RWPE1 (cell line): ENCODE data around the gene CDCA3.
"Not testable (repeated sequence)": the region's sequence is repeated elsewhere in the genome, so short reads cannot be mapped to it uniquely, and the experiment has no call there.

Source experiments
- CTCF ChIA-PET: fragments of 350-600 bp; sonication (Branson Sonifier 250); formaldehyde crosslinking; extraction: SDS; loops from one replicate; lab custom pipeline; 2021; lab: Yijun Ruan, JAX
- POLR2A ChIA-PET: fragments of 400-600 bp; formaldehyde crosslinking; extraction: SDS; loops from one replicate; lab custom pipeline; 2020; ENCODE audit warnings: antibody characterized with exemption; ENCODE audit not compliant: low non-redundant PET; lab: Yijun Ruan, JAX
- DNase-seq: peaks from one replicate; pipeline ENCODE4 v3.0.0; 2012; ENCODE audit warnings: low spot score
- H3K27ac ChIP-seq: fragments of 450-650 bp; 2 replicates; pipeline ENCODE4 v1.5.1; 2017
- TF ChIP-seq, protein P1 (sequence below): fragments of 450-650 bp; conservative IDR thresholded peaks from 2 replicates; pipeline ENCODE4 v1.5.1; 2017; ENCODE audit warnings: low read depth, mild to moderate bottlenecking

Gene CDCA3

DNA sequence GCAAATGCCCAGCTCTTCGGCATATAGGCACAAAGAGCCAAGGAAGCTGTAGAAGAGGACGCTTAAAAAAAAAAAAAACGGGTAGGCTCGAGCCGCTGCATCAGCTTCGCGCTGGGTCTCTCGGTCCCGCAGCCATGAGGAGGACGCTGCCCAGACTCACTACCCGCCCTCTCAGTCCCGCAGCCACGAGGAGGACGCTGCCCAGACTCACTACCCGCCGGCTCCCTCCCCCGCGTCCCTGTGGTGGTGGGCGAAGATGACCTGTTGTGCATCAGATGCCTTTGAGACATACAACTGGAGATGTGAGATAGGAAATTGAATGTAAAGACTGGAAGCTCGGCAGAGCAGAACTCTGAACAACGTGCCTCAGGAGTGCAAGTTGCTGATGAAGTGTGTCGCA is 33.5 kb upstream of the CDCA3 start:
- POLR2A ChIA-PET: no interaction called here
- no peak for DNase-seq
- no peak overlapping the region for H3K27ac ChIP-seq
- TF ChIP-seq, protein P1, sequence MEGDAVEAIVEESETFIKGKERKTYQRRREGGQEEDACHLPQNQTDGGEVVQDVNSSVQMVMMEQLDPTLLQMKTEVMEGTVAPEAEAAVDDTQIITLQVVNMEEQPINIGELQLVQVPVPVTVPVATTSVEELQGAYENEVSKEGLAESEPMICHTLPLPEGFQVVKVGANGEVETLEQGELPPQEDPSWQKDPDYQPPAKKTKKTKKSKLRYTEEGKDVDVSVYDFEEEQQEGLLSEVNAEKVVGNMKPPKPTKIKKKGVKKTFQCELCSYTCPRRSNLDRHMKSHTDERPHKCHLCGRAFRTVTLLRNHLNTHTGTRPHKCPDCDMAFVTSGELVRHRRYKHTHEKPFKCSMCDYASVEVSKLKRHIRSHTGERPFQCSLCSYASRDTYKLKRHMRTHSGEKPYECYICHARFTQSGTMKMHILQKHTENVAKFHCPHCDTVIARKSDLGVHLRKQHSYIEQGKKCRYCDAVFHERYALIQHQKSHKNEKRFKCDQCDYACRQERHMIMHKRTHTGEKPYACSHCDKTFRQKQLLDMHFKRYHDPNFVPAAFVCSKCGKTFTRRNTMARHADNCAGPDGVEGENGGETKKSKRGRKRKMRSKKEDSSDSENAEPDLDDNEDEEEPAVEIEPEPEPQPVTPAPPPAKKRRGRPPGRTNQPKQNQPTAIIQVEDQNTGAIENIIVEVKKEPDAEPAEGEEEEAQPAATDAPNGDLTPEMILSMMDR: no peak
- CTCF ChIA-PET: interaction anchor here (0.6 to 1.9 kb wide), 3 partner anchors 15 to 110 kb away, joined by 3 to 6 read pairs (median 5); no protein-coding TSS in a partner anchor

DNA sequence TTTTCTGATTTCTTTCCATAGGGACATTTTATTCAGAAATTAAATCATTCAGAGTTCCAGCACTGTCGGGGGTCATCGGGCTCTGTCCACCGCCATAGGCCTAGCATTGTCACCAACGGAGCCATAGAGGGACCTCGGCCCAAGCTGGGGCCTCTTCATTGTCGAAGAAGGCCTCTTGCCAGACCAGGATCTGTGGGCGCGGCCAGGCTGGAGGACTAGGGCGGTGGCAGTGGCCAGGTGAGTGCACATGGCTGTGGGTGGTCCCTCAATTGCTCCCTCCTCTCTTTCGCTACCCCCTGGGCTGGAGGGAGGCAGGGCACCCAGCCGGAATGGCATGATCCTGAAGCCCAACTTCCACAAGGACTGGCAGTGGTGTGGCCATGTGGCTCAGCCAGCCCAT is 32.6 kb upstream of the CDCA3 start:
- H3K27ac ChIP-seq: no peak overlapping the region
- CTCF ChIA-PET: interaction anchor here (1.0 to 1.9 kb wide), 2 partner anchors 11 to 15 kb away, joined by 3 to 6 read pairs; partner anchors contain the start of gene SPSB2

DNA sequence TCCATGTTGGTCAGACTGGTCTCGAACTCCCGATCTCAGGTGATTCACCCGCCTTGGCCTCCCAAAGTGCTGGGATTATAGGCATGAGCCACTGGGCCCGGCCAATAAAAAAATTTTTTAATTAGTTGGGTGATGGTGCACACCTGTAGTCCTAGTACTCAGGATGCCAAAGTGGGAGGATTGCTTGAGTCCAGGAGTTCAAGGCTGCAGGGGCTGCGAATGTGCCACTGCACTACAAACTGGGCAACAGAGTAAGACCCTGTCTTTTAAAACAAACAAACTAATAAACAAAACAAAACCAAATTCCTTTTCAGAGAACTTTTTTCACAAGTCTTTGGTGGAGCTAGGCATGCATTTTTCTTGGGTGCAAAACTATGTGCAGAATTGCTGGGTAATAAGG is 32.2 kb upstream of the CDCA3 start:
- no peak for DNase-seq
- TF ChIP-seq, protein P1: no peak
- H3K27ac ChIP-seq: no peak overlapping the region
- CTCF ChIA-PET: interaction anchor here (1.0 kb wide), 1 partner anchor 11 kb away, joined by 3 read pairs; the partner anchor contains the start of gene SPSB2
- POLR2A ChIA-PET: no interaction called here

More for the DNA sequence above, 32.6 kb upstream of the CDCA3 start:
- POLR2A ChIA-PET: no interaction called here
- TF ChIP-seq, protein P1: no peak
- DNase-seq: no peak

DNA sequence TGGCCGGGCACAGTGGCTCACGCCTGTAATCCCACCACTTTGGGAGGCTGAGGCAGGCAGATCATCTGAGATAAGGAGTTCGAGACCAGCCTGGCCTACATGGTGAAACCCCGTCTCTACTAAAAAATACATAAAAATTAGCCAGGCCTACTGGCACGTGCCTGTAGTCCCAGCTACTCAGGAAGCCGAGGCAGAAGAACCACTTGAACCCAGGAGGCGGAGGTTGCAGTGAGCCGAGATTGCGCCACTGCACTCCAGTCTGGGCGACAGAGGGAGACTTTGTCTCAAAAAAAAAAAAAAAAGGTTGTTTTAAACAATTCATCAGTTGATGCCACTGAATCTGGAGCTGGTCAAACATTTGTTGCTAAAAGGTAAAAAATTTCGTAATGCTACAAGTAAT is 28.7 kb upstream of the CDCA3 start:
- CTCF ChIA-PET: not testable (repeated sequence)
- POLR2A ChIA-PET: interaction anchor here (0.6 kb wide), 1 partner anchor 38 kb away, joined by 3 read pairs; no protein-coding TSS in a partner anchor

DNA sequence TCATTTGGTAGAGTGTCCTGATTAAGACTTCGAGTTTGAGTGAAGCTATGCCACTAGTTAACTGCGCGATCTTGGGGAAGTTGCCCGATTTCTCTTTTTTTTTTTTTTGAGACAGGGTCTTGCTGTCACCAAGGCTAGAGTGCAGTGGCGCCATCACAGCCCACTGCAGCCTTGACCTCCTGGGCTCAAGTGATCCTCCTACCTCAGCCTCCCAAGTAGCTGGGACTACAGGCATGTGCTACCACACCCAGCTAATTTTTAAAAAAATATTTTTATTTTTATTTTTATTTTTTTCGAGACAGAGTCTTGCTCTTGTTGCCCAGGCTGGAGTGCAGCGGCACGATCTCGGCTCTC is 22.9 kb upstream of the CDCA3 start:
- CTCF ChIA-PET: interaction anchor here (1.0 kb wide), 1 partner anchor 234 kb away, joined by 3 read pairs; no protein-coding TSS in a partner anchor
- not testable (repeated sequence) for DNase-seq
- H3K27ac ChIP-seq: peak overlapping the region; percentile 84
- POLR2A ChIA-PET: interaction anchor here (0.7 kb wide), 1 partner anchor 52 kb away, joined by 3 read pairs; no protein-coding TSS in a partner anchor

More for the DNA sequence above, 28.7 kb upstream of the CDCA3 start:
- not testable (repeated sequence) for H3K27ac ChIP-seq, DNase-seq

DNA sequence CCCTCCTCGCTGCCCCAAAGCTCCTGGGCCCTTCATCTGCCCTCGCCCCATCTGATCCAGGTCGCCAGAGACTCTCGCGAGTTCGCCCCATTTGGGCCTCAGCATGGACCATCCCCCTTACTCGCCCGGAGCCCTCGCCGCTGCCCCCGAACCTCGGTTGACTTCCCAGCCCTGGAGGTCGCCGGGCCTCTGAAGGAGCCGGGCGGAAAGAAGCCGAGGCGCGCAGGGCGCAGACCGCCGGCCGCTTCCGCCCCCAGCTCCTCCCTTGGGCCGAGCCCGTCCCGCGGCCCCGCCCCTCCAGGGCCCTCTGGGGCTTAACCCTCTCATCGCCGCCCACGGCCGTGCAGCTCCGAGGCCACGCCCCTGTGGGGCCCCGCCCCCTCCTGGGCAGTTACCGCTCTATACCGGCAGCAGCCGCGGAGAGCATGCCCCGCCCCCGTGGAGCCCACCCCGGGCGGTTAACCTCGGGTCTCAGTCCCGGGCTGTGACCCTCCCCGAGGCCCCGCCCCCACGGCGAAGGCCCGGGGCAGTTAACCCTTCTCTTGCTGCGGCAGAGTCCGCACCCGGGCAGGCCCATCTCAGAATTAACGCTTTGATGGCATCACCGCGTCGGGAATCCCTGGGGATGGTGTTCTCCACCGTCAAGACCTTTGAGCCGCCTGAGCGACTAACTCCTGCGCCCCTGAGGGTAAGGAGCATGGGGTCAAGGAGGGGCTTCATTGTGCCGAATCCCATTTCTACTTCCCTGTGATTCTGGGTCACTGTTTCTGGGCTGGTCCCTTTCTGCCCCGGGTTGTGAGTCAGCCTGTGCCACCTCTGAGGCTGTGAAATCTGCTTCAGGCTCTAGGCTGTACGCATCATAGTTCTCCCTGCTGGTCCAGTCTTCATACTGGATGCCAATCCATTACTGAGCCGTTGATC is 22.3 kb upstream of the CDCA3 start, which contains the start of gene SPSB2:
Gene SPSB2 (minus strand): TSS at position 210 of the 921 bp plus-strand sequence. CDS start 402 bp downstream, outside the sequence.
- POLR2A ChIA-PET: interaction anchor here (1.0 to 2.4 kb wide), 2 partner anchors 18 to 52 kb away, joined by 3 to 9 read pairs; no protein-coding TSS in a partner anchor
- DNase-seq: peak; percentile 92
- TF ChIP-seq, protein P1: no peak
- CTCF ChIA-PET: interaction anchor here (0.5 to 3.2 kb wide), 18 partner anchors 10 to 823 kb away, joined by 3 to 16 read pairs (median 4); partner anchors contain the start of genes CDCA3 and LRRC23
- peak within 1 kb of the TSS; percentile 84 for H3K27ac ChIP-seq
